Measurements from ENCODE around the gene OBP2A. TPM values are rescaled to one million over a fixed set of nuclear protein-coding genes. Genes with fewer than 3 reads are reported as not detected.

The OBP2A gene
- total and polyA plus RNA-seq, 2 donors (not counting 3 experiments of a cell fraction or from before 2014, with no cell fraction given): not detected

DNA sequence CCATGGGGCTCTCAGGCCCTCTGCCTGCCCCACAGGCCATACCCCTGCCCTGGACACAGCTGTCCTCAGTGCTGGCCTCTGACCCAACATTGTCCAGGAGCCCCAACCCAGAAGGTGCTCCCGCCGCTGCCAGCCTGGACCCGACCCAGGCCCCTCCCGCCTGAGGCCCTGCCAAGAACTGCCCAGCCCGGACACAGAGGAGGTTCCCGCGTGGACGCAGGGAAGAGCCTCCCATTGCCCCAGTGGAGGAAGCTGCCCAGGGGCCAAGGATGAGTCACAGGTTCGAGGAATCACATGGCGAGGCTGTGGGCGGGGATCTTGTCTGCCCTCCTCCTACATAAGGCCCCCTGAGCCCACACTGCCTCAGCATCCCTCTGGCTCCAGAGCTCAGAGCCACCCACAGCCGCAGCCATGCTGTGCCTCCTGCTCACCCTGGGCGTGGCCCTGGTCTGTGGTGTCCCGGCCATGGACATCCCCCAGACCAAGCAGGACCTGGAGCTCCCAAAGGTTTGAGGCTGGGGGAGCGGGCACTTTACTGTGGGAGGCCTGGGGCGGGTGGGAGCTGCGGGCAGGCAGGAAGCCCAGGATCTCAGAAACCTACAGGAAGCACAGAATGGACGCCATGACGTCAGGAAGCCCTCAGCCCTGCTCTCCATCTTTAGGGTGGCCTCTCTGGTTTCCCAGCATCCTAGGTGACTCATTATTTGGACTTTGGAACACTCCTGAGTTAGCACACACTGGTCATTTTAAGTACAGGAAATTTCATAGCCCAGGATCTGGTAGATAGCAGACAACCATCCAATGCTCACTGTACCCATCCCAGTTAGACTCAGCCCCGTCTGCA, 15.7 kb downstream of the OBP2A start, which contains the start of gene PAEP:
Gene PAEP, plus strand, starts transcription at position 366 of the 844 bp plus-strand sequence.
- Histone ChIP-seq H3K4me3 (replicated peaks in 1 of 3; ENCODE audit: insufficient read depth in 1 of 3, low read depth in 1 of 3, low read length in 3 of 3) (no peak within 1 kb of the TSS), H3K9me1 (replicated peaks; ENCODE audit: control insufficient read depth, extremely low read depth, insufficient read depth, low read length) (no peaks in the 10 kb centered on the region), H3K4me2 (ENCODE audit: insufficient read depth, low read length) (no peak within 1 kb of the TSS), H3K9ac (replicated peaks; ENCODE audit: extremely low read depth, insufficient read depth, low read length) (no peak within 1 kb of the TSS), H3K79me2 (ENCODE audit: control insufficient read depth, insufficient read depth, low read length) (no peaks in the 10 kb centered on the region), H2AFZ (ENCODE audit: low read depth, low read length) (no peak within 1 kb of the TSS), H3K27me3 (ENCODE audit: control insufficient read depth in 2 of 2, insufficient read depth in 2 of 2, low read length in 2 of 2) (no peaks in the 10 kb centered on the region), H3K27ac (ENCODE audit: insufficient read depth, low read depth, low read length) (no peak within 1 kb of the TSS), H4K20me1 (replicated peaks; ENCODE audit: control insufficient read depth, extremely low read depth, insufficient read depth, low read length) (no peaks in the 10 kb centered on the region), H3K4me1 (ENCODE audit: control insufficient read depth, extremely low read depth, insufficient read depth, low read length) (no peaks in the 10 kb centered on the region), H3K9me3 (replicated peaks; ENCODE audit: control insufficient read depth, insufficient read depth, low read length) (no peaks in the 10 kb centered on the region), H3K36me3 (ENCODE audit: control insufficient read depth in 2 of 2, extremely low read depth in 1 of 2, insufficient read depth in 2 of 2, low read length in 2 of 2) (no peaks in the 10 kb centered on the region)
- TF ChIP-seq POLR2A (IDR thresholded peaks at IDR 0.05; ENCODE audit: low read depth, low read length): no peak
- no peak for TF ChIP-seq CTCF (IDR thresholded peaks at IDR 0.05; ENCODE audit: extremely low read depth in 1 of 2, insufficient read depth in 1 of 2, low read depth in 1 of 2, low read length in 2 of 2)
- TF ChIP-seq MYC (IDR thresholded peaks at IDR 0.05; ENCODE audit: low read depth, low read length): no peak
- intact Hi-C loops (cut with micrococcal nuclease): no loop called here
- BruUV-seq (replicated peaks): no TSS peak
- ChIA-PET CTCF (no interaction called here), POLR2A (no interaction called here)
- FAIRE-seq (no peak), DNase-seq (ENCODE audit: low read depth, low spot score) (no peak)
- dilution Hi-C loops (cut with MboI; ENCODE audit: extremely low pct_ligation_motif_present, low sequenced_read_pairs): no loop called here

DNA sequence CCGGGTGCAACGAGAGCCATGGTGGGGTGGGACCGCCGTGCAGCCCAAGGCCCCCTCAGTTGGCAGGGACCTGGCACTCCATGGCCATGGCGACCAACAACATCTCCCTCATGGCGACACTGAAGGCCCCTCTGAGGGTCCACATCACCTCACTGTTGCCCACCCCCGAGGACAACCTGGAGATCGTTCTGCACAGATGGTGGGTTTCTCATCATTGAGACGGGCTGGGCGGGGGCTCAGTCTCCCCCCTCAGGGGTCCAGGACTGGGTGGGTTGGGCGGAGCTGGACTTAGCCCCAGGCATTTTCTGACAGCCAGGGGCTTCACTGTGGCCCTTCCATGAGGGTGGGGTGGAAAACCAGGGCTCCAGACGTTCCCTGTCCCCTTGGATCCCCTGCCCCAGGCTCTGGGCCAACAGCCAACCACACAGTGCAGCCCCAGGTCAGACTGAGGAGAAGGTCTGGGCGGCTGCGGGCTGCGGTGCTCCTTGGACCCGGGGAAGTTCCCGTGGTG, 16.4 kb downstream of the OBP2A start:
- intact Hi-C loops (cut with micrococcal nuclease) (no loop called here), dilution Hi-C loops (cut with MboI; ENCODE audit: extremely low pct_ligation_motif_present, low sequenced_read_pairs) (no loop called here)
- Histone ChIP-seq H2AFZ (ENCODE audit: low read depth, low read length) (no peak overlapping the region), H3K4me3 (replicated peaks in 1 of 3; ENCODE audit: insufficient read depth in 1 of 3, low read depth in 1 of 3, low read length in 3 of 3) (no peak overlapping the region), H3K9ac (replicated peaks; ENCODE audit: extremely low read depth, insufficient read depth, low read length) (no peak overlapping the region), H3K79me2 (ENCODE audit: control insufficient read depth, insufficient read depth, low read length) (no peaks in the 10 kb centered on the region), H3K27me3 (ENCODE audit: control insufficient read depth in 2 of 2, insufficient read depth in 2 of 2, low read length in 2 of 2) (no peaks in the 10 kb centered on the region), H3K27ac (ENCODE audit: insufficient read depth, low read depth, low read length) (no peak overlapping the region), H3K9me3 (replicated peaks; ENCODE audit: control insufficient read depth, insufficient read depth, low read length) (no peaks in the 10 kb centered on the region), H3K4me1 (ENCODE audit: control insufficient read depth, extremely low read depth, insufficient read depth, low read length) (no peaks in the 10 kb centered on the region), H3K9me1 (replicated peaks; ENCODE audit: control insufficient read depth, extremely low read depth, insufficient read depth, low read length) (no peaks in the 10 kb centered on the region), H3K4me2 (ENCODE audit: insufficient read depth, low read length) (no peak overlapping the region), H4K20me1 (replicated peaks; ENCODE audit: control insufficient read depth, extremely low read depth, insufficient read depth, low read length) (no peaks in the 10 kb centered on the region), H3K36me3 (ENCODE audit: control insufficient read depth in 2 of 2, extremely low read depth in 1 of 2, insufficient read depth in 2 of 2, low read length in 2 of 2) (no peaks in the 10 kb centered on the region)
- no peak for FAIRE-seq
- TF ChIP-seq JUN (IDR thresholded peaks at IDR 0.05; ENCODE audit: borderline replicate concordance, insufficient read depth, insufficient read length, low read depth) (no peak), POLR2A (IDR thresholded peaks at IDR 0.05; ENCODE audit: low read depth, low read length) (no peak), MYC (IDR thresholded peaks at IDR 0.05; ENCODE audit: low read depth, low read length) (no peak), EZH2 (IDR thresholded peaks at IDR 0.05; ENCODE audit: borderline replicate concordance, low read depth, low read length, severe bottlenecking) (no peak), FOS (IDR thresholded peaks at IDR 0.05; ENCODE audit: borderline replicate concordance, insufficient read depth, low read length) (no peak), GATA2 (IDR thresholded peaks at IDR 0.05; ENCODE audit: insufficient read depth, insufficient read length, low read depth, low read length) (no peak), CTCF (IDR thresholded peaks at IDR 0.05; ENCODE audit: extremely low read depth in 1 of 2, insufficient read depth in 1 of 2, low read depth in 1 of 2, low read length in 2 of 2) (no peak), POLR2AphosphoS5 (IDR thresholded peaks at IDR 0.05; ENCODE audit: insufficient read depth, low read depth, low read length) (no peak)
- TF ChIP-seq, protein P1, sequence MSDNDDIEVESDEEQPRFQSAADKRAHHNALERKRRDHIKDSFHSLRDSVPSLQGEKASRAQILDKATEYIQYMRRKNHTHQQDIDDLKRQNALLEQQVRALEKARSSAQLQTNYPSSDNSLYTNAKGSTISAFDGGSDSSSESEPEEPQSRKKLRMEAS (IDR thresholded peaks at IDR 0.05; ENCODE audit: insufficient read depth, insufficient read length): no peak
- no TSS peak for BruUV-seq (replicated peaks)
- DNase-seq (ENCODE audit: low read depth, low spot score): no peak
- POLR2A ChIA-PET: no interaction called here
- CTCF ChIA-PET: no interaction called here
